Neural progenitor cell (in vitro differentiated cells): ENCODE measurements around the gene ZSCAN9. TPM values are rescaled to one million over a fixed set of nuclear protein-coding genes. Genes with fewer than 3 reads are reported as not detected.

ENCODE experiments used
- DNase-seq: peaks from one replicate; pipeline ENCODE4 v3.0.0-alpha.2; 2016; ENCODE audit warnings: low spot score
- H2AFZ ChIP-seq: fragments of 200-600 bp; sonication (generic); replicated peaks from 2 replicates; pipeline ENCODE4 v1.6.1; 2016; ENCODE audit warnings: antibody characterized with exemption
- H3F3A ChIP-seq: fragments of 200-600 bp; sonication (generic); 2 replicates; pipeline ENCODE4 v1.6.1; 2016; ENCODE audit warnings: antibody characterized with exemption, low read depth
- H3K27ac ChIP-seq: fragments of 200-600 bp; sonication (generic); 2 replicates; pipeline ENCODE4 v1.5.1; 2016; ENCODE audit warnings: mild to moderate bottlenecking
- H3K27me3 ChIP-seq: fragments of 200-600 bp; sonication (generic); 2 replicates; pipeline ENCODE4 v1.6.1; 2016; ENCODE audit warnings: mild to moderate bottlenecking, moderate library complexity
- H3K36me3 ChIP-seq: fragments of 200-600 bp; sonication (generic); 2 replicates; pipeline ENCODE4 v1.5.1; 2016
- H3K4me1 ChIP-seq: fragments of 200-600 bp; sonication (generic); 2 replicates; pipeline ENCODE4 v1.6.1; 2016; ENCODE audit warnings: mixed run types
- H3K4me2 ChIP-seq: fragments of 200-600 bp; sonication (generic); 2 replicates; pipeline ENCODE4 v1.6.1; 2016
- H3K4me3 ChIP-seq: fragments of 200-600 bp; sonication (generic); 2 replicates; pipeline ENCODE4 v1.5.1; 2016
- H3K79me2 ChIP-seq: fragments of 200-600 bp; sonication (generic); 2 replicates; pipeline ENCODE4 v1.6.1; 2016; ENCODE audit warnings: low read depth
- H3K9ac ChIP-seq: fragments of 200-600 bp; sonication (generic); 2 replicates; pipeline ENCODE4 v1.6.1; 2016
- H3K9me3 ChIP-seq: fragments of 200-600 bp; sonication (generic); 2 replicates; pipeline ENCODE4 v1.5.1; 2016; ENCODE audit warnings: low read depth
- H4K20me1 ChIP-seq: fragments of 200-600 bp; sonication (generic); 2 replicates; pipeline ENCODE4 v1.6.1; 2016; ENCODE audit warnings: low read depth
- H3K27ac Mint-ChIP-seq: 3 replicates; pipeline ENCODE4 v1.8.0; 2021; ENCODE audit warnings: mixed read lengths
- H3K27me3 Mint-ChIP-seq: 2 replicates; pipeline ENCODE4 v1.8.0; 2022; ENCODE audit warnings: low read depth, mild to moderate bottlenecking, inconsistent platforms, moderate library complexity, mixed read lengths; ENCODE audit not compliant: insufficient read depth
- H3K36me3 Mint-ChIP-seq: 3 replicates; pipeline ENCODE4 v1.8.0; 2021; ENCODE audit warnings: mixed read lengths
- H3K4me1 Mint-ChIP-seq: 3 replicates; pipeline ENCODE4 v1.8.0; 2021; ENCODE audit warnings: mixed read lengths
- H3K4me3 Mint-ChIP-seq: 3 replicates; pipeline ENCODE4 v1.8.0; 2021; ENCODE audit warnings: mild to moderate bottlenecking, moderate library complexity, mixed read lengths
- H3K9me3 Mint-ChIP-seq: 3 replicates; pipeline ENCODE4 v1.8.0; 2020; ENCODE audit warnings: mixed read lengths
- CTCF ChIP-seq: fragments of 200-600 bp; sonication (generic); IDR thresholded peaks from 2 replicates; pipeline ENCODE4 v1.5.1; 2017; ENCODE audit warnings: antibody characterized with exemption, mild to moderate bottlenecking
- EZH2 ChIP-seq: fragments of 200-600 bp; sonication (generic); IDR thresholded peaks from 2 replicates; pipeline ENCODE4 v1.6.1; 2017; ENCODE audit warnings: antibody characterized with exemption, mild to moderate bottlenecking, moderate library complexity
- EZH2phosphoT487 ChIP-seq: fragments of 200-600 bp; sonication (generic); IDR thresholded peaks from 2 replicates; pipeline ENCODE4 v1.6.1; 2017; ENCODE audit warnings: antibody characterized with exemption
- total RNA-seq: library from RNA; depleted of rRNA; stranded (reverse); fragments of >200 nt; gene quantifications from 2 replicates; pipeline ENCODE4 v1.2.3, GENCODE V29; 2015; ENCODE audit warnings: low replicate concordance

ZSCAN9 gene
- total RNA-seq, 1 donor from 2014 or later = 34.6 TPM

- no peak for TF ChIP-seq EZH2phosphoT487
- TF ChIP-seq CTCF = no peak
- TF ChIP-seq EZH2 = no peak
- H3K36me3 Mint-ChIP-seq = peaks cover 4% of the 10 kb centered on the region
- peak overlapping the region; percentile 80 for H3K4me2 ChIP-seq
- no peak overlapping the region for H3K27ac ChIP-seq
- H3K27me3 ChIP-seq = peaks cover 6% of the 10 kb centered on the region
- H3K27me3 Mint-ChIP-seq = no peaks in the 10 kb centered on the region
- H2AFZ ChIP-seq = peak overlapping the region; percentile 69
- peak overlapping the region; percentile 70 for H3K9ac ChIP-seq
- no peaks in the 10 kb centered on the region for H3K9me3 ChIP-seq
- peaks cover 8% of the 10 kb centered on the region for H3K4me1 ChIP-seq
- H3K27ac Mint-ChIP-seq = peak overlapping the region; percentile 96
- H3K79me2 ChIP-seq = peaks cover 24% of the 10 kb centered on the region
- H4K20me1 ChIP-seq = no peaks in the 10 kb centered on the region
- peaks cover 3% of the 10 kb centered on the region for H3K36me3 ChIP-seq
- no peaks in the 10 kb centered on the region for H3F3A ChIP-seq
- H3K4me3 Mint-ChIP-seq = peak overlapping the region; percentile 98
- H3K9me3 Mint-ChIP-seq = no peaks in the 10 kb centered on the region
- DNase-seq = peak; percentile 55
- peaks cover 11% of the 10 kb centered on the region for H3K4me1 Mint-ChIP-seq
- H3K4me3 ChIP-seq = peak overlapping the region; percentile 68
Measured at GRCh38 chr6:28251661-28252008, 26.6 kb downstream of the ZSCAN9 start.

- TF ChIP-seq CTCF (no peak), EZH2 (no peak), EZH2phosphoT487 (no peak)
- H3K36me3 Mint-ChIP-seq = peaks cover 3% of the 10 kb centered on the region
- no peaks in the 10 kb centered on the region for H3K9me3 Mint-ChIP-seq
- Histone ChIP-seq H3K79me2 (peaks cover 24% of the 10 kb centered on the region), H3K27ac (no peak within 1 kb of the TSS), H3F3A (no peaks in the 10 kb centered on the region), H3K9ac (peak within 1 kb of the TSS; percentile 70), H3K4me1 (peaks cover 8% of the 10 kb centered on the region), H4K20me1 (no peaks in the 10 kb centered on the region), H3K4me2 (peak within 1 kb of the TSS; percentile 80), H3K27me3 (peaks cover 6% of the 10 kb centered on the region), H2AFZ (peak within 1 kb of the TSS; percentile 69), H3K4me3 (peak within 1 kb of the TSS; percentile 68), H3K36me3 (peaks cover 3% of the 10 kb centered on the region), H3K9me3 (no peaks in the 10 kb centered on the region)
- DNase-seq = peak; percentile 88
- peak within 1 kb of the TSS; percentile 98 for H3K4me3 Mint-ChIP-seq
- no peaks in the 10 kb centered on the region for H3K27me3 Mint-ChIP-seq
- H3K4me1 Mint-ChIP-seq = peaks cover 11% of the 10 kb centered on the region
- H3K27ac Mint-ChIP-seq = peak within 1 kb of the TSS; percentile 96
Measured at GRCh38 chr6:28252009-28252975, 27.2 kb downstream of the ZSCAN9 start, which contains the start of gene ZKSCAN4. Gene ZKSCAN4 (minus strand): TSS chr6:28252269. CDS start chr6:28251980, 289 bp downstream.

GRCh38 chr6:28254121-28254519, 29.0 kb downstream of the ZSCAN9 start:
- no peak overlapping the region for H3K4me3 ChIP-seq
- Mint-ChIP-seq H3K27ac (no peak overlapping the region), H3K36me3 (no peaks in the 10 kb centered on the region), H3K27me3 (no peaks in the 10 kb centered on the region), H3K4me1 (peaks cover 11% of the 10 kb centered on the region), H3K4me3 (no peak overlapping the region), H3K9me3 (peaks cover 3% of the 10 kb centered on the region)
- no peak overlapping the region for H3K27ac ChIP-seq
- no peaks in the 10 kb centered on the region for H4K20me1 ChIP-seq
- H2AFZ ChIP-seq = no peak overlapping the region
- no peak for TF ChIP-seq EZH2
- TF ChIP-seq CTCF = no peak
- TF ChIP-seq EZH2phosphoT487 = no peak
- peaks cover 3% of the 10 kb centered on the region for H3K36me3 ChIP-seq
- no peak overlapping the region for H3K4me2 ChIP-seq
- H3K9me3 ChIP-seq = no peaks in the 10 kb centered on the region
- H3K9ac ChIP-seq = no peak overlapping the region
- no peak for DNase-seq
- H3F3A ChIP-seq = no peaks in the 10 kb centered on the region
- peaks cover 24% of the 10 kb centered on the region for H3K79me2 ChIP-seq
- H3K4me1 ChIP-seq = peaks cover 8% of the 10 kb centered on the region
- H3K27me3 ChIP-seq = peaks cover 6% of the 10 kb centered on the region
